Endometrial microvascular endothelial cells (primary cell): Measurements from ENCODE around the gene CD300C. TPM values are rescaled to one million over a fixed set of nuclear protein-coding genes. Genes with fewer than 3 reads are reported as not detected.
"Not testable (repeated sequence)": the region's sequence is repeated elsewhere in the genome, so short reads cannot be mapped to it uniquely, and the experiment has no call there.

ENCODE experiments used
- in situ Hi-C: cut with HindIII; loops from 2 replicates; pipeline ENCODE4 v1.10.0; 2017; ENCODE audit warnings: low sequenced_read_pairs, low pct_unique_long_range_greater_than_20kb; ENCODE audit errors: inconsistent ontology term
- total RNA-seq: library from RNA; depleted of rRNA; stranded (reverse); fragments of >200 nt; gene quantifications from one replicate; pipeline ENCODE4 v1.2.3, GENCODE V29; 2015; ENCODE audit errors: inconsistent ontology term

The CD300C gene
- total RNA-seq, 1 donor from 2014 or later: not detected

GRCh38 chr17:74520790-74521480 is 25.0 kb downstream of the CD300C start:
- in situ Hi-C loops: no loop called here

- in situ Hi-C loops: no loop called here
Measured at GRCh38 chr17:74520016-74520434, 25.9 kb downstream of the CD300C start.

GRCh38 chr17:74518413-74518981 is 27.4 kb downstream of the CD300C start:
- in situ Hi-C loops: not testable (repeated sequence)

- in situ Hi-C loops: no loop called here
Measured at GRCh38 chr17:74516561-74517328, 29.2 kb downstream of the CD300C start.

- in situ Hi-C loops: no loop called here
Measured at GRCh38 chr17:74515941-74516340, 30.0 kb downstream of the CD300C start.

- in situ Hi-C loops: no loop called here
Measured at GRCh38 chr17:74514632-74515334, 31.1 kb downstream of the CD300C start.

- in situ Hi-C loops: no loop called here
Measured at GRCh38 chr17:74513987-74514631, 31.8 kb downstream of the CD300C start.

GRCh38 chr17:74512624-74513091 is 33.3 kb downstream of the CD300C start:
- in situ Hi-C loops: no loop called here

- in situ Hi-C loops: no loop called here
Measured at GRCh38 chr17:74512036-74512435, 33.9 kb downstream of the CD300C start.

- in situ Hi-C loops: no loop called here
Measured at GRCh38 chr17:74508156-74508555, 37.8 kb downstream of the CD300C start.

- in situ Hi-C loops: not testable (repeated sequence)
Measured at GRCh38 chr17:74503949-74504348, 42.0 kb downstream of the CD300C start.

GRCh38 chr17:74502861-74503260 is 43.1 kb downstream of the CD300C start:
- in situ Hi-C loops: no loop called here

GRCh38 chr17:74499992-74500391 is 45.9 kb downstream of the CD300C start:
- in situ Hi-C loops: no loop called here

GRCh38 chr17:74497471-74497870 is 48.4 kb downstream of the CD300C start:
- in situ Hi-C loops: no loop called here

- in situ Hi-C loops: no loop called here
Measured at GRCh38 chr17:74493331-74493833, 52.5 kb downstream of the CD300C start.

GRCh38 chr17:74491626-74492025 is 54.3 kb downstream of the CD300C start:
- in situ Hi-C loops: no loop called here
